H1 (cell line): Measurements from ENCODE around the gene FAM83C. TPM values are rescaled to one million over a fixed set of nuclear protein-coding genes. Genes with fewer than 3 reads are reported as not detected.

ENCODE experiments used
- CBX8 ChIP-seq: fragments of 300-800, 300-1000 bp; sonication (generic); IDR thresholded peaks from 2 replicates; pipeline ENCODE4 v1.7.1; 2016; ENCODE audit warnings: low read depth, low read length, borderline replicate concordance
- FOSL1 ChIP-seq: IDR thresholded peaks from 2 replicates; pipeline ENCODE4 v1.6.1; 2011; ENCODE audit warnings: mild to moderate bottlenecking, low read depth, low read length, moderate library complexity; ENCODE audit not compliant: insufficient read depth
- HDAC2 ChIP-seq, 2 experiments: fragments of 300-600 bp in 1 of 2; sonication (generic) in 1 of 2; IDR thresholded peaks; 2 replicates each; pipeline ENCODE4 v1.6.1; 2011 to 2012; ENCODE audit warnings: low read depth in 2 of 2, low read length in 2 of 2, mild to moderate bottlenecking in 2 of 2, moderate library complexity in 2 of 2, borderline replicate concordance in 1 of 2, inconsistent platforms in 1 of 2
- POU5F1 ChIP-seq: IDR thresholded peaks from 2 replicates; pipeline ENCODE4 v1.6.1; 2011; ENCODE audit warnings: low read depth, mild to moderate bottlenecking, low read length, moderate library complexity
- TEAD4 ChIP-seq: IDR thresholded peaks from 2 replicates; pipeline ENCODE4 v1.6.1; 2012; ENCODE audit warnings: low read depth, low read length, inconsistent platforms, mixed read lengths
- YY1 ChIP-seq: IDR thresholded peaks from 2 replicates; pipeline ENCODE4 v1.6.1; 2011; ENCODE audit warnings: low read depth, mild to moderate bottlenecking, low read length
- ZNF274 ChIP-seq: IDR thresholded peaks from 2 replicates; pipeline ENCODE4 v1.7.0; 2012; ENCODE audit warnings: low read length, borderline replicate concordance; ENCODE audit errors: extremely low read depth
- polyA plus RNA-seq, 7 experiments: library from polyadenylated mRNA; depleted of rRNA in 3 of 7; stranded (reverse) in 5 of 7; unstranded in 2 of 7; fragments of >200 nt in 5 of 7; fragments of 200-250 nt in 2 of 7; gene quantifications; 1 replicate in 5 of 7; 2 replicates in 1 of 7; 4 replicates in 1 of 7; pipeline versions ENCODE4 v1.2.1 to v1.2.3, GENCODE V29; 2011 to 2013; ENCODE audit warnings: missing spikeins in 2 of 7, mixed read lengths in 2 of 7
- total RNA-seq: library from RNA; stranded (reverse); fragmentation: NEBNext Ultra II Directional; extraction: Animal tissue kit (Norgen Biotek cat#: 25700); gene quantifications from 2 replicates; pipeline ENCODE4 v1.2.1, GENCODE V29; 2021
- TF ChIP-seq, protein P1 (sequence below): fragments of 300-600 bp; sonication (generic); IDR thresholded peaks from 2 replicates; pipeline ENCODE4 v1.7.1; 2012; ENCODE audit warnings: low read length, moderate library complexity, mild to moderate bottlenecking, inconsistent platforms; ENCODE audit not compliant: insufficient replicate concordance
- TF ChIP-seq, protein P2 (sequence below): IDR thresholded peaks from 2 replicates; pipeline ENCODE4 v1.6.1; 2011; ENCODE audit warnings: low read length, improper control_type of control experiment
- TF ChIP-seq, protein P3 (sequence below): IDR thresholded peaks from 2 replicates; pipeline ENCODE4 v1.6.1; 2012; ENCODE audit warnings: inconsistent platforms

FAM83C gene
- total and polyA plus RNA-seq, 2 of the 8 experiments (the other 6 are each of a cell fraction or from before 2014, with no cell fraction given) = not detected

DNA sequence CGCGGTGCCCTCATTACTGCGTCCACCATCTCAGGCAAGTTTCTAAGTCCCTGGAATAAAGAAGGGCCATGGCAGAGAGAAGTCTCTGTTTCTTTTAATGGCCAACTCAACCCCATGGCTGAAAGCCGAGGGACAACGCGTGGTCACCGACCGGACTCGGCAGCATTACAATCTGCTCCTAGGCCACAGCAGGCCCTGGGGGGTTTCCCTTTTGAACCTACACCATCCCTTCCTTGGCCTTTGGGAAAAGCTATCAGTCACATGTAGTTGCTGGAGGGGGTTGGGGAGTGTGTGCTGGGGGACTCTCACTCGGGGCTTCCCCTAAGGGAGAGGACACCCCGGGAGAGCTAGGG lies 11.1 kb upstream of the FAM83C start (continued):
- TF ChIP-seq, protein P1, sequence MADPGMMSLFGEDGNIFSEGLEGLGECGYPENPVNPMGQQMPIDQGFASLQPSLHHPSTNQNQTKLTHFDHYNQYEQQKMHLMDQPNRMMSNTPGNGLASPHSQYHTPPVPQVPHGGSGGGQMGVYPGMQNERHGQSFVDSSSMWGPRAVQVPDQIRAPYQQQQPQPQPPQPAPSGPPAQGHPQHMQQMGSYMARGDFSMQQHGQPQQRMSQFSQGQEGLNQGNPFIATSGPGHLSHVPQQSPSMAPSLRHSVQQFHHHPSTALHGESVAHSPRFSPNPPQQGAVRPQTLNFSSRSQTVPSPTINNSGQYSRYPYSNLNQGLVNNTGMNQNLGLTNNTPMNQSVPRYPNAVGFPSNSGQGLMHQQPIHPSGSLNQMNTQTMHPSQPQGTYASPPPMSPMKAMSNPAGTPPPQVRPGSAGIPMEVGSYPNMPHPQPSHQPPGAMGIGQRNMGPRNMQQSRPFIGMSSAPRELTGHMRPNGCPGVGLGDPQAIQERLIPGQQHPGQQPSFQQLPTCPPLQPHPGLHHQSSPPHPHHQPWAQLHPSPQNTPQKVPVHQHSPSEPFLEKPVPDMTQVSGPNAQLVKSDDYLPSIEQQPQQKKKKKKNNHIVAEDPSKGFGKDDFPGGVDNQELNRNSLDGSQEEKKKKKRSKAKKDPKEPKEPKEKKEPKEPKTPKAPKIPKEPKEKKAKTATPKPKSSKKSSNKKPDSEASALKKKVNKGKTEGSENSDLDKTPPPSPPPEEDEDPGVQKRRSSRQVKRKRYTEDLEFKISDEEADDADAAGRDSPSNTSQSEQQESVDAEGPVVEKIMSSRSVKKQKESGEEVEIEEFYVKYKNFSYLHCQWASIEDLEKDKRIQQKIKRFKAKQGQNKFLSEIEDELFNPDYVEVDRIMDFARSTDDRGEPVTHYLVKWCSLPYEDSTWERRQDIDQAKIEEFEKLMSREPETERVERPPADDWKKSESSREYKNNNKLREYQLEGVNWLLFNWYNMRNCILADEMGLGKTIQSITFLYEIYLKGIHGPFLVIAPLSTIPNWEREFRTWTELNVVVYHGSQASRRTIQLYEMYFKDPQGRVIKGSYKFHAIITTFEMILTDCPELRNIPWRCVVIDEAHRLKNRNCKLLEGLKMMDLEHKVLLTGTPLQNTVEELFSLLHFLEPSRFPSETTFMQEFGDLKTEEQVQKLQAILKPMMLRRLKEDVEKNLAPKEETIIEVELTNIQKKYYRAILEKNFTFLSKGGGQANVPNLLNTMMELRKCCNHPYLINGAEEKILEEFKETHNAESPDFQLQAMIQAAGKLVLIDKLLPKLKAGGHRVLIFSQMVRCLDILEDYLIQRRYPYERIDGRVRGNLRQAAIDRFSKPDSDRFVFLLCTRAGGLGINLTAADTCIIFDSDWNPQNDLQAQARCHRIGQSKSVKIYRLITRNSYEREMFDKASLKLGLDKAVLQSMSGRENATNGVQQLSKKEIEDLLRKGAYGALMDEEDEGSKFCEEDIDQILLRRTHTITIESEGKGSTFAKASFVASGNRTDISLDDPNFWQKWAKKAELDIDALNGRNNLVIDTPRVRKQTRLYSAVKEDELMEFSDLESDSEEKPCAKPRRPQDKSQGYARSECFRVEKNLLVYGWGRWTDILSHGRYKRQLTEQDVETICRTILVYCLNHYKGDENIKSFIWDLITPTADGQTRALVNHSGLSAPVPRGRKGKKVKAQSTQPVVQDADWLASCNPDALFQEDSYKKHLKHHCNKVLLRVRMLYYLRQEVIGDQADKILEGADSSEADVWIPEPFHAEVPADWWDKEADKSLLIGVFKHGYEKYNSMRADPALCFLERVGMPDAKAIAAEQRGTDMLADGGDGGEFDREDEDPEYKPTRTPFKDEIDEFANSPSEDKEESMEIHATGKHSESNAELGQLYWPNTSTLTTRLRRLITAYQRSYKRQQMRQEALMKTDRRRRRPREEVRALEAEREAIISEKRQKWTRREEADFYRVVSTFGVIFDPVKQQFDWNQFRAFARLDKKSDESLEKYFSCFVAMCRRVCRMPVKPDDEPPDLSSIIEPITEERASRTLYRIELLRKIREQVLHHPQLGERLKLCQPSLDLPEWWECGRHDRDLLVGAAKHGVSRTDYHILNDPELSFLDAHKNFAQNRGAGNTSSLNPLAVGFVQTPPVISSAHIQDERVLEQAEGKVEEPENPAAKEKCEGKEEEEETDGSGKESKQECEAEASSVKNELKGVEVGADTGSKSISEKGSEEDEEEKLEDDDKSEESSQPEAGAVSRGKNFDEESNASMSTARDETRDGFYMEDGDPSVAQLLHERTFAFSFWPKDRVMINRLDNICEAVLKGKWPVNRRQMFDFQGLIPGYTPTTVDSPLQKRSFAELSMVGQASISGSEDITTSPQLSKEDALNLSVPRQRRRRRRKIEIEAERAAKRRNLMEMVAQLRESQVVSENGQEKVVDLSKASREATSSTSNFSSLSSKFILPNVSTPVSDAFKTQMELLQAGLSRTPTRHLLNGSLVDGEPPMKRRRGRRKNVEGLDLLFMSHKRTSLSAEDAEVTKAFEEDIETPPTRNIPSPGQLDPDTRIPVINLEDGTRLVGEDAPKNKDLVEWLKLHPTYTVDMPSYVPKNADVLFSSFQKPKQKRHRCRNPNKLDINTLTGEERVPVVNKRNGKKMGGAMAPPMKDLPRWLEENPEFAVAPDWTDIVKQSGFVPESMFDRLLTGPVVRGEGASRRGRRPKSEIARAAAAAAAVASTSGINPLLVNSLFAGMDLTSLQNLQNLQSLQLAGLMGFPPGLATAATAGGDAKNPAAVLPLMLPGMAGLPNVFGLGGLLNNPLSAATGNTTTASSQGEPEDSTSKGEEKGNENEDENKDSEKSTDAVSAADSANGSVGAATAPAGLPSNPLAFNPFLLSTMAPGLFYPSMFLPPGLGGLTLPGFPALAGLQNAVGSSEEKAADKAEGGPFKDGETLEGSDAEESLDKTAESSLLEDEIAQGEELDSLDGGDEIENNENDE = no peak
- TF ChIP-seq CBX8 = no peak
- TF ChIP-seq, protein P2, sequence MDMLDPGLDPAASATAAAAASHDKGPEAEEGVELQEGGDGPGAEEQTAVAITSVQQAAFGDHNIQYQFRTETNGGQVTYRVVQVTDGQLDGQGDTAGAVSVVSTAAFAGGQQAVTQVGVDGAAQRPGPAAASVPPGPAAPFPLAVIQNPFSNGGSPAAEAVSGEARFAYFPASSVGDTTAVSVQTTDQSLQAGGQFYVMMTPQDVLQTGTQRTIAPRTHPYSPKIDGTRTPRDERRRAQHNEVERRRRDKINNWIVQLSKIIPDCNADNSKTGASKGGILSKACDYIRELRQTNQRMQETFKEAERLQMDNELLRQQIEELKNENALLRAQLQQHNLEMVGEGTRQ = no peak
- no peak for TF ChIP-seq YY1
- TF ChIP-seq FOSL1 = no peak
- TF ChIP-seq ZNF274 = no peak
- TF ChIP-seq HDAC2 (IDR thresholded peaks at IDR 0.05; ENCODE audit: borderline replicate concordance in 1 of 2, low read depth in 2 of 2, low read length in 2 of 2) = no peak
- TF ChIP-seq, protein P3, sequence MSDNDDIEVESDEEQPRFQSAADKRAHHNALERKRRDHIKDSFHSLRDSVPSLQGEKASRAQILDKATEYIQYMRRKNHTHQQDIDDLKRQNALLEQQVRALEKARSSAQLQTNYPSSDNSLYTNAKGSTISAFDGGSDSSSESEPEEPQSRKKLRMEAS = no peak
- TF ChIP-seq TEAD4 = no peak
- no peak for TF ChIP-seq POU5F1
- TF ChIP-seq, all 59 proteins: peak for 0
